ENCODE results near the gene CFAP299. TPM values are rescaled to one million over a fixed set of nuclear protein-coding genes. Genes with fewer than 3 reads are reported as not detected.

CFAP299 gene
- total RNA-seq, 1 donor from 2014 or later = not detected

DNA sequence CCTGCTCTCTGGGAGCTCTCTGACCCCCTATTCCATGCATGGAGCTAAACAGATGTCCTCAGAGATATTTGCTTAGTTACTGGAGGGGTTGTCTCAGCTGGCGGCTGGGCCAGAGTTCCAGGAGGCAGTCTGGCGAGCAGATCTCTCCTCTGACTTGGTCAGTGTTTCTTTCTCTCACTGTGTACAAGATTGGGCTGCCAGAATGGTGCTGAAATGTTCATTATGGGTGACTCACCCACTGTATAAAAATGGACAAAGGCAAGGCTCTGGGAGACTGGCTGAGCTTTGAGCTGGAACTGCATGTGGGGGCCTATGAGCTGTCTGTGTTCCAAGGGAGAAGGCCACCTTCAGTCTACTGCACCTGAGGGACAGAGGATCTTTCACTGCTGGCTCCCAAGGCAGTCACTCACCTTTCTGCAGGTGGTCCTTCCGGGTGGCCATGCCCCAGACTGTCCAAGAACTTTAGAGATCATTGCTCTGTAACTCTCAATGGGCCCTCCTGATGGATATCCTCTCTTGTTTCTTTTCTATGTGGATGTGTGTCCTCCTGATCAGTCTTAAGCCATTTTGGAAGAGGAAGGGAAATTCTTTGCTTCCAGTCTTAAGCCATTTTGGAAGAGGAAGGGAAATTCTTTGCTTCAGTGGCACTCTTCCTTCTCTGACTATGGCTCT is 88.2 kb downstream of the CFAP299 start:
- no peak overlapping the region for H3K27ac ChIP-seq
- H3K36me3 ChIP-seq = no peaks in the 10 kb centered on the region
- no peaks in the 10 kb centered on the region for H3K4me1 ChIP-seq
- intact Hi-C loops (cut with DNase I) = no loop called here
- TF ChIP-seq, protein P1, sequence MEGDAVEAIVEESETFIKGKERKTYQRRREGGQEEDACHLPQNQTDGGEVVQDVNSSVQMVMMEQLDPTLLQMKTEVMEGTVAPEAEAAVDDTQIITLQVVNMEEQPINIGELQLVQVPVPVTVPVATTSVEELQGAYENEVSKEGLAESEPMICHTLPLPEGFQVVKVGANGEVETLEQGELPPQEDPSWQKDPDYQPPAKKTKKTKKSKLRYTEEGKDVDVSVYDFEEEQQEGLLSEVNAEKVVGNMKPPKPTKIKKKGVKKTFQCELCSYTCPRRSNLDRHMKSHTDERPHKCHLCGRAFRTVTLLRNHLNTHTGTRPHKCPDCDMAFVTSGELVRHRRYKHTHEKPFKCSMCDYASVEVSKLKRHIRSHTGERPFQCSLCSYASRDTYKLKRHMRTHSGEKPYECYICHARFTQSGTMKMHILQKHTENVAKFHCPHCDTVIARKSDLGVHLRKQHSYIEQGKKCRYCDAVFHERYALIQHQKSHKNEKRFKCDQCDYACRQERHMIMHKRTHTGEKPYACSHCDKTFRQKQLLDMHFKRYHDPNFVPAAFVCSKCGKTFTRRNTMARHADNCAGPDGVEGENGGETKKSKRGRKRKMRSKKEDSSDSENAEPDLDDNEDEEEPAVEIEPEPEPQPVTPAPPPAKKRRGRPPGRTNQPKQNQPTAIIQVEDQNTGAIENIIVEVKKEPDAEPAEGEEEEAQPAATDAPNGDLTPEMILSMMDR (IDR thresholded peaks at IDR 0.05) = no peak
- no peaks in the 10 kb centered on the region for H3K27me3 ChIP-seq
- DNase-seq (ENCODE audit: low spot score in 2 of 2) = no peak
- H3K9me3 ChIP-seq = no peaks in the 10 kb centered on the region
- no peak overlapping the region for H3K4me3 ChIP-seq

DNA sequence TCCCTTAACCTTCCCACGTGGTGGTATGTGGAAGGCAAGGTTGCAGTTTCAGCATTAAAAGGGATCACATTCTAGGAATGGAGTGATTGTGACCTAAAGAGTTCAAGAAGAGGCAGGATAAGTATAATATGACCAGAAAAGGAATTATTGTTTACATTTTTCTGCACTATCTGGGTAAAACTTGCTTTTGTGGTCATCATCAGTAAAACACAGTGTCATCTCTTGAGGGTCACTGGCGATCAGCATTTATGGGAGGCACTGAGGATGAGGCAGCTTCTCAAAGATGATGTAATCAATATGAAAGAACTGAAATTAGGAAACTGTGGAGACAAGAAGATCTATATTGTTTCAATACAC is 88.7 kb downstream of the CFAP299 start:
- H3K9me3 ChIP-seq = no peaks in the 10 kb centered on the region
- intact Hi-C loops (cut with DNase I) = no loop called here
- no peak overlapping the region for H3K27ac ChIP-seq
- no peaks in the 10 kb centered on the region for H3K4me1 ChIP-seq
- no peak for DNase-seq (ENCODE audit: low spot score in 2 of 2)
- TF ChIP-seq, protein P1 (IDR thresholded peaks at IDR 0.05) = no peak
- no peak overlapping the region for H3K4me3 ChIP-seq
- no peaks in the 10 kb centered on the region for H3K36me3 ChIP-seq
- no peaks in the 10 kb centered on the region for H3K27me3 ChIP-seq

DNA sequence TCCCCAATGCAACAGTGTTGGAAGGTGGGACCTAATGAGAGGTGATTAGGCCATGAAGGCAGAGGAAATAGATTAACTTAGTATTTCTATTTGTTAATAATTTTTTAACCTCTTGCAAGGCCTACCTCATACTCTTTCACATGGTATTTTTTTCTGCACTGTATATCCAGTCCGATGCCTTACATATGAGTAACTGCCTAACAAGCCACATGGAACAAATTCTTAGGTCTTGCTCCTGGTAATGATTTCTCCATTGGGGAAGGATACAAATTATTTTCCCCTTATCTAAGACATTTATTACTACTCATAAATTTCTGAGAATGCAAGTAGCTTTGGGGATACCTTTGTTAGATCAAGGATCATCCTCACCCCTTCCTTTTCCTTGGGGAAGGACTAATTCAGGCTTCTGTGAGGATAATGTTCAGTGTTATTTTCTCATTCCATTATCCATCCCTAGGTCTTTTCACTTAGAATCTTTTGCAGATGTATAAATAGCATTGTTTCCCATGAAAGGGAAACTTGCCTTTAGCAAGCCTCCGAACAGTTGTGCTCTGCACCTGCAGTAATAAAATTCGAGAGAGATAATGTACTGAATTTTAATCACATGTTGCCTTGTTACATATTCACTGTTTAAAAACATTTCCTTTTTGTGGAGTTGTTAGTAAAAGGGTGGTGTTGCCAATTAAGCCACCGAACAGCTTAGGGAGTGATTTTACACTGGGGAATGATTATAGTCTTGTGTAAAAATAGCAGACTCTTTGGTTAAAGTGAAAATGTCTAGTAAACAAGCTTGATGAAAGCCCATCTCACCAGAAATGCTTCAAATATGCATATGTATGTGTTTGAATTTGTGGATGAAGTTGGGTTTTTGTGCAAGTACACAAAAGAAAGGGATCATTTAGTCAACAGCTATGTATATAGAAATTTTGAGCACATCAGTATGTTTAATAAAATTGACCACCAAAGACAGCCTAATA is 89.9 kb downstream of the CFAP299 start:
- intact Hi-C loops (cut with DNase I) = no loop called here
- no peak overlapping the region for H3K4me3 ChIP-seq
- no peaks in the 10 kb centered on the region for H3K9me3 ChIP-seq
- no peak for DNase-seq (ENCODE audit: low spot score in 2 of 2)
- no peaks in the 10 kb centered on the region for H3K27me3 ChIP-seq
- H3K36me3 ChIP-seq = no peaks in the 10 kb centered on the region
- H3K4me1 ChIP-seq = no peaks in the 10 kb centered on the region
- TF ChIP-seq, protein P1 (IDR thresholded peaks at IDR 0.05) = no peak
- H3K27ac ChIP-seq = no peak overlapping the region

DNA sequence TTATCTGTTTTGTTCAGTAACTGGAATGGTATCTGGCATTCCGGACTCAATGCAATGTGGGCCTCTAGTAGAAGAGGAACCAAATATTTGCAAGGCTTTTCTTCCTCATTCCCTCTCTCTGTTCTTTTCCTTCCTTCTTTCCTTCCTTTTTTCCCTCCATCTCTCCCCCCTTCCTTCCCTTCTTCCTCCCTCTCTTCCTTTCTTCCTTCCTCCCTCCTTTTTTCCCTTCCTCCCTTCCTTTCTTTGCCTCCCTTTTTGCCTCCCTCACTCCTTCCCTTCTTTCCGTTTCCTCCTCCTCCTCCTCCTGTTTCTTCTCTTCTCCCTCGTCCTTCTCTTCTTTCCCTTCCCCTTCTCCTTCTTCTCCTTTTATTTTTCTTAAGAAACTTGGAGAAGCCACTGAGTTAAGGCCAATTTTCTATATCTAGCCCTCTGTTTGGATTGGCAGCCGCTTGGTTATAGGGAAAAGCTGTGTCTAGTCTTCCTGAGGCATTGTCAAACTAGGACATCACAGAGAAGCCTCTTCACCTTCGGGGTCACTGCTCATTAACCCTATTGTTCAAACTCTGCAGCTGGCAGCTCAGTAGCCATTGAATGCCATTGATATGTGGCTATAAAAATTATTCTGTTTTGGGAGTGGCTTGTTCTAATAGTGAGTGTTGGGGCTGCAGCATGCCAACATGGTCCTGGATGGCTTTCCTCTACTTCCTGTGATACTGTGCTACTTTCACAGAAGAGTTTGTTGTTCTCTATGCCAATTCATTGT is 95.9 kb downstream of the CFAP299 start:
- no peaks in the 10 kb centered on the region for H3K9me3 ChIP-seq
- H3K27me3 ChIP-seq = no peaks in the 10 kb centered on the region
- no peak overlapping the region for H3K27ac ChIP-seq
- TF ChIP-seq, protein P1 (IDR thresholded peaks at IDR 0.05) = no peak
- H3K36me3 ChIP-seq = no peaks in the 10 kb centered on the region
- H3K4me3 ChIP-seq = no peak overlapping the region
- no peak for DNase-seq (ENCODE audit: low spot score in 2 of 2)
- intact Hi-C loops (cut with DNase I) = no loop called here
- no peaks in the 10 kb centered on the region for H3K4me1 ChIP-seq

DNA sequence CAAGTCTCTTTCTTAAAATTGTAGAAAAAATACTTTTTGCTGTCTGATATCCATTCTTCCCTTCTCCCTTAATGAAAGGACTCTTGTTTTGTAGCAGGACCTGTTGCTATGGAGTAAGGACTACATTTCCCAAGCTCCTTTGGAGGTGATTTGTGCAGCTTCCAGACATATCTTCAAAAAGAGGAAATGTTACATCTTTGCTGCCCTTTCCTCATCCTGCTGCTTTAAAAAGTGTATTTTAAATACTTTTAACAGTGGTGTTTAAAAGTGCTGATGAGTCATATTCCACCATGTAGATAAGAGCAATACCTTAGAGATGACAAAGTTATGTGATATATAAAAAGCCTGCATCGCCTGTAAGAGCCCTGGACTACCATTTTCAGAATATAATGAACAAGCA is 98.7 kb downstream of the CFAP299 start:
- Histone ChIP-seq H3K4me3 (no peak overlapping the region), H3K27me3 (no peaks in the 10 kb centered on the region), H3K27ac (no peak overlapping the region), H3K9me3 (no peaks in the 10 kb centered on the region), H3K4me1 (no peaks in the 10 kb centered on the region), H3K36me3 (no peaks in the 10 kb centered on the region)
- intact Hi-C loops (cut with DNase I) = no loop called here
- DNase-seq (ENCODE audit: low spot score in 2 of 2) = no peak
- TF ChIP-seq, protein P1 (IDR thresholded peaks at IDR 0.05) = no peak

Data from ascending aorta (tissue), 2 donors.